Stimulated activated effector memory CD8-positive, alpha-beta T cell treated with anti-CD3 and anti-CD28 coated beads, Interleukin-12 subunit alpha, Interleukin-12 subunit beta, amount 100 ng/mL, for 72 hours (primary cell): ENCODE data around the gene ENOX1.

Experiments used
- ATAC-seq: fragments of 150-1000 bp; cut with Tn5 transposase; 2 replicates; pipeline ENCODE4 v1.10.0; 2021
- DNase-seq, 2 donors: peaks; one replicate each; pipeline ENCODE4 v3.0.0; 2021 to 2022; ENCODE audit warnings: low spot score in 2 of 2
- H3K27ac Mint-ChIP-seq: one replicate; pipeline ENCODE4 v1.8.0; 2022; ENCODE audit warnings: mild to moderate bottlenecking, mixed read lengths
- H3K36me3 Mint-ChIP-seq: one replicate; pipeline ENCODE4 v1.8.0; 2022; ENCODE audit warnings: mild to moderate bottlenecking, mixed read lengths
- H3K4me1 Mint-ChIP-seq: one replicate; pipeline ENCODE4 v1.8.0; 2022; ENCODE audit warnings: mixed read lengths
- H3K4me3 Mint-ChIP-seq: one replicate; pipeline ENCODE4 v1.8.0; 2022; ENCODE audit warnings: mild to moderate bottlenecking, mixed read lengths
- H3K9me3 Mint-ChIP-seq: one replicate; pipeline ENCODE4 v1.8.0; 2022; ENCODE audit warnings: mixed read lengths

Gene ENOX1

DNA sequence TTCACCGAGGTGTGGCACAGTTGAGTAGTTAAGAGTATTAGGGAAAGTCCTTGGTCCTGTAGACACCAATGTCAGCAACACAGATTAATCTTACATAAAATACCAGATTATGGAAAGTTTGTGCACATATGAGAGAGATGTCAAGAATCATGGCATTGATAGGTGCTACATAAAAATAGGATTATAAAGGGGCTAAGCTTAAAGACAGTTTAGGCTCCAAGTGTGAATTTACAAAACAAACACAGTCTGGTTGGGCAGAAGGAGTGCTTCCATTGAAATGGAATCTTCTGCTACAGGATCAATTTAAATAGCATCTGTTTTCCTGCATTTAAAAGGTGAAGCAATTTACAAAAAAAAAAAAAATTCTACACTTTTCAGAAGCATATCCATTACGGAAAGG, 470.5 kb downstream of the ENOX1 start:
- no peaks in the 10 kb centered on the region for H3K9me3 Mint-ChIP-seq
- ATAC-seq (no peak), DNase-seq (no peak)
- no peak overlapping the region for H3K4me3 Mint-ChIP-seq
- no peaks in the 10 kb centered on the region for H3K36me3 Mint-ChIP-seq
- no peaks in the 10 kb centered on the region for H3K4me1 Mint-ChIP-seq
- no peak overlapping the region for H3K27ac Mint-ChIP-seq

DNA sequence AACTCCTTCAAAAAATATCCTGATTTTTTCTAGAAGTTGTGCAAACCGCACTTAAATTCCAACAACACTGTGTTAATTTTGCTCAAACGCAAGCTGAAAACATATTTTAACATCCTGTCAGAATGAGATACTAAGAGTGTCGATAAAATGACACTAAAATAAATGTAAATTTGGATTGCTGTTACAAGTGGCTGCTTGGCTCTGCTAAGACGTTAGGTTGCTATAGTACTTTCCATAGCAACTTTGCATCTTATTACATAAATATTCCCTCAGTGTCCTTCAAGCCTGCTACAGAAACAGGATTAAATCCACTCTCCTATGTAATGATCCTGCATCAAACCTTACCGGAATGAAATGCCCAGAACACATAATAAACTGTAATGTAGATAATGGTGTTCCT, 471.2 kb downstream of the ENOX1 start:
- no peaks in the 10 kb centered on the region for H3K36me3 Mint-ChIP-seq
- H3K4me1 Mint-ChIP-seq, result no peaks in the 10 kb centered on the region
- no peak overlapping the region for H3K27ac Mint-ChIP-seq
- ATAC-seq (no peak), DNase-seq (no peak)
- H3K9me3 Mint-ChIP-seq, result no peaks in the 10 kb centered on the region
- H3K4me3 Mint-ChIP-seq, result no peak overlapping the region

DNA sequence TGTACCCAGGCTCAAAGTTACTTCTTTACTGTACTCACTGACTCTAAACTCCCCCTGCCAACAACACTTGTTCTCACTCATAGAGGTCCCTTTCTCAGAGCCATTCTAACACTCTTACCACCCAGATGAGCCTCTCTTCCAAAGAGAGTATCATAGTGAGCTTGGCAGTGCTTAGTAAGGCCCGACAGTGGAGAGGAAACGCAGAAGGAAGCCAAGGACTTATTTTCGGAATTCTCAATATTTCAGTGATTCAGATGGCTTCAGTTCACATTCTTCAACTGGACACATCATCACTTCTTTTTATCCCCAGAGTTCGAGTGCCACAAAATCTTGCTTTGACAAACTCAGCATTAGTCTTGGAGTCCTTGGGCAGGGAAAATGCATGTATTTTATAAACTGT, 477.5 kb downstream of the ENOX1 start:
- Mint-ChIP-seq H3K4me1 (no peaks in the 10 kb centered on the region), H3K4me3 (no peak overlapping the region), H3K27ac (no peak overlapping the region), H3K36me3 (no peaks in the 10 kb centered on the region), H3K9me3 (no peaks in the 10 kb centered on the region)
- DNase-seq (no peak), ATAC-seq (no peak)

DNA sequence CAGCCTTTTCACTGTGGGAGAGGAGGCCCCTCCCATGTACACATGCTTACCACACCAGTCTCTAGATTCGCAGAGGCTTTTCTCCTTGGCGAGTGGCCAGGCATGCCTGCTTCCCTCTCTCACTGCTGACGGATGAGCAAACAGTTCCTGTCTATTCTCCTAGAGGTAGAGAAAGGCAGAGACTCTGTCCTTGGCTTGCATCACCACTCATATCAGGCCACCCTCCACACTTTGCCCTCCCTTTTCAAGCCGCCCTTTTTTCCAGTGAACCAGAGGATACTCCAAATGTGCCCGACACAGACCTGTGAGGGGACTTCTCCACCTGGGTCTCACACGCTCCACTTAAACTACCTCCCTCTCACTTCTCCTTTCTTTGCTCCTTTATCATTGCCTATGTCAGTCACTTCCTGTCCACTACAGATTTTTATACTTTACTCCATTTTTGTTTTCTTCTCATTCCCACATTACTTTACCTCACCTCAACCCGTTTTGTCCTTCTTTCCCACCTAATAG, 478.8 kb downstream of the ENOX1 start:
- no peaks in the 10 kb centered on the region for H3K36me3 Mint-ChIP-seq
- ATAC-seq (no peak), DNase-seq (no peak)
- H3K9me3 Mint-ChIP-seq, result no peaks in the 10 kb centered on the region
- no peak overlapping the region for H3K4me3 Mint-ChIP-seq
- H3K27ac Mint-ChIP-seq, result no peak overlapping the region
- H3K4me1 Mint-ChIP-seq, result no peaks in the 10 kb centered on the region

DNA sequence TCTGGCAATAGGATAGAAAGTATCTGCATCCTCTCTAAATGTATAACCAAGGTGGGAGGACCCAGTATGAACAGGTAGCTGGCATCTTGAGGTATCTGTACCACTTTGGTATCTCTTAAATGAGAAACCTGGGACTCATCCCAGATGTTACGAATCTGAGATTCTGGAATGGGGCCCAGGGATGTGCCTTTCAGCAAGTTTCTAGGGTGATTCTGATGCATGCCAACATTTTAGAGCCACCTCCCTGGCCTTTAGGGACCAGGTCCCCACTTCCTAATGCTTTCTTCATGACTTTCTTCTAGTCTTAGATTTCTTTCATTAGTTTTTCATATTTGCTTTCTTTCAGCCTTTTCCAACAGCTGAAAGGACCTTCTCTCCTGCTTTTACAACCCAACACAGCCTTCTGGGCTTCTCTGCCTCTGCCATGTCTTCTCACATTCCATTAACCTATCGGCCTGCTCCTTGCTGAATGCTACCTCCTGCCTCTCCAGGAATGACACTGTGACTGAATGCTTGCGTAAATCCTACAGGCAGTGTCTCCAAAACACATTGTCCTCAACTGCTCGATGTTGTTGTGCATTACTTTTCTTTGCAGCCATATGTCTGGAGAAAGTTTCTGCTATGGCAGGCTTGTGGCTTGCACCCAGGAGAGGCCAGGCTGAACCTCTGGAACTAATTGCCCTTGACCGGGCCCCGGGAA, 479.4 kb downstream of the ENOX1 start:
- no peaks in the 10 kb centered on the region for H3K4me1 Mint-ChIP-seq
- no peaks in the 10 kb centered on the region for H3K36me3 Mint-ChIP-seq

DNA sequence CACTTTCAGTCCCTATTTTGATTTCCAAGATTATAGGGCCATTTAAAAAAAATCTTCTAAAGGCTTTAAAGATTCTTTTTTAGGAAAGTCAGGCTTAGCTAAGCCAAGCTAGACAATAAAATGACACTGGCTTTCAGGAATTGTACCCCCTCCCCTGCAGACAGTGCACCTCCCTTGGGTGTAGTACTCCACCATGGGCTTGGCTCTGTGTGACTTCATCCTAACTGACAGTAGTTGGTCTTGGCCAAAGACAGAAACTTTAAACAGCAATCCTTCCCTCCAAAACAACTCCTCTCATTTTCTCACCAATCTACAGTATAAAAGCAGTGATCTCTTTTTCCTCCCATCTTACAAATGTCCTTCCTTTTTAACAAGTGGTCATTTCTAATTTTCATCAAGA, 480.4 kb downstream of the ENOX1 start:
- H3K36me3 Mint-ChIP-seq, result no peaks in the 10 kb centered on the region
- H3K4me3 Mint-ChIP-seq, result no peak overlapping the region
- DNase-seq (no peak), ATAC-seq (no peak)
- H3K9me3 Mint-ChIP-seq, result no peaks in the 10 kb centered on the region
- no peak overlapping the region for H3K27ac Mint-ChIP-seq
- no peaks in the 10 kb centered on the region for H3K4me1 Mint-ChIP-seq

More for the DNA sequence above, 479.4 kb downstream of the ENOX1 start:
- no peak overlapping the region for H3K27ac Mint-ChIP-seq
- DNase-seq, result no peak
- no peak overlapping the region for H3K4me3 Mint-ChIP-seq
- ATAC-seq, result no peak
- no peaks in the 10 kb centered on the region for H3K9me3 Mint-ChIP-seq

DNA sequence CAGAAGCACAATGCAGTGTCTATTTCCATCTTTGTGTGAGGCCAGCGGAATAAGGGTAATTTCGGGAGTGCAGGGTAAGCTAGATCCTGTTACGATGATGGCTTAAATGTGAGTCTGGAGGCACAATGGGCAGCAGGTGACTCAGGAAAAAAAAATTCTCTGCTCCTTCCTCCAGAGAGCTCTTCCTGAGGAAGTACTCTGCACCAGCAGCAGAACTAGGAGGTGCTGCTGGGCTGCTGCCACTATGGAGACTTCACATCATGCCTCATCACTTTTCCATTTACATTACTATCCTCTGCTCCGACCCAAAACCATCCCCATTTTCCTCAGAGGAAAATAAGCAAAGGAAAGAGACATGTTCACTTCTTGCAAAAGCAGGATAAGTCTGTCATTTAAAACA, 481.4 kb downstream of the ENOX1 start:
- Mint-ChIP-seq H3K4me1 (no peaks in the 10 kb centered on the region), H3K4me3 (no peak overlapping the region), H3K9me3 (no peaks in the 10 kb centered on the region), H3K27ac (no peak overlapping the region), H3K36me3 (no peaks in the 10 kb centered on the region)
- no peak for DNase-seq
- ATAC-seq, result no peak

DNA sequence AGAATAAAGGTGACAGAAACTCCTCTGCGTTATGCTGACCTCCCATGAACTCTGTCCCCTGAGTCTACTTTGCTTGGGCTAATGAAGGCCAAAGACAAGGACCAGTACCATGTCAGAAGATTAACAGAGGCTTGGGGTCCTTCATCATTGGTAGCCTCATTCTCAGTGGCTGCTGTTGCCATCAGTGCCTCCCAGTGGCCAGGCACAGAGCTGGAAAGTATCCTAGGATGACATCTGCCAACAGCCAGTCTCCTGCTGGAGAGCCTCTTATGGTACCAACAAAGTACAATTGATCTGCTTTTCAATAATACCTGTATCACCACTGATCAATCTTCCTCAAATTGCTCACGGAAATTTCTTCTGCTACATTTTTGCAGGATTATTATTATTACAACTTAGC, 481.8 kb downstream of the ENOX1 start:
- no peak for ATAC-seq
- H3K4me1 Mint-ChIP-seq, result no peaks in the 10 kb centered on the region
- no peak overlapping the region for H3K27ac Mint-ChIP-seq
- H3K4me3 Mint-ChIP-seq, result no peak overlapping the region
- DNase-seq, result no peak
- no peaks in the 10 kb centered on the region for H3K36me3 Mint-ChIP-seq
- no peaks in the 10 kb centered on the region for H3K9me3 Mint-ChIP-seq

DNA sequence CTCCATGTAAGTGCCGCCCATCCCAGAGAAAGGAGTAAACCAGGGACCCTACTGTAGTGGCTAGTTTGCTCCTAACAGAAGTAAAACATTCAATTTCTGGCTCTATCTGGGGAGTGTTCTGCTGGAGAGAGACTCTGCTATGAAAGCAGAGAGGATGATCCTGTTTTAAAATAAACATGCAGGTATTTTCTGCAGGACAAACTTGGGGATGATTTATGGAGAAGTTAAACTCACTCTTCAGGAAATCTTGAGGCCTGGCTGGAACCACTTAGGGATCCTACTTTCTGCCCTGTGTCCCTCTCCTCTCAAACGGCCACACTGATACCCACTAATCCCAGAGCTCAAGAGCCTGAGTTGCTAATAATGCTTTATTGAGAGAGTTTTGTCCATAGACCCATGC, 482.3 kb downstream of the ENOX1 start:
- no peak for ATAC-seq
- H3K4me1 Mint-ChIP-seq, result no peaks in the 10 kb centered on the region

DNA sequence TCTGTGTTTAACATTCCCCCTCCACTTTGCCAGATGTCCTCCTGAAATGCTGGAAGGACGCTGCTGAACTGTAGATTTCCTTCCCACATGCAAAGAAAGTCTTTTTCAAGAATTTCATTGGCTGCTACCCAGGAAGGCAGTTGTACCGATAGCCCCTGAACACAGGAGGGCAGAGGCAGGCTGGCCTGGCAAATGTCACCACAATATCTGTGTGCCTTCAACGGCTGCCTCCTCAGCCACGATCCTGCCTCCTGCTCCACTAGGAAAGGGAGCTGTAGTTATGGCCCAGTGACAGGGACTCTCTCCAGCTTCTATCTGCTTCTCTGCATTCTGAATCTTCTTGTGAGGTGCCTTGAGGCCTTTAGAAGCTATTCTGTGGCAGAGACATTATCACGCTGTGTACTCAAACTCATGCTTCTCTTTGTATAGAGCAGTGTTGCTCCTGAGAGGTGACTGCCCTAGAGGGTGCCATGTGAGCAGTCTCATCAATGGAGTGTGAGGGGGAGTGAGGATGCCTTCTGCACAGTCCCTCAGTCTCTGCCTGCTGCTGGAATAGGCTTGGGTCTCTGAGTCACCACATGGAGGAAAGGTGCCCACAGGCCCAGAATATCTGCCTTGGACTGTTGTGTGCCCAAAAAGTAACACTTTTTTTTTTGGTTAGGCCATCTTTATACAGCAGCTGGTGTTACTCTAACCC, 483.6 kb downstream of the ENOX1 start:
- DNase-seq (no peak), ATAC-seq (peak; percentile 55)
- Mint-ChIP-seq H3K4me1 (no peaks in the 10 kb centered on the region), H3K36me3 (no peaks in the 10 kb centered on the region), H3K27ac (no peak overlapping the region), H3K9me3 (no peaks in the 10 kb centered on the region), H3K4me3 (no peak overlapping the region)

More for the DNA sequence above, 482.3 kb downstream of the ENOX1 start:
- Mint-ChIP-seq H3K9me3 (no peaks in the 10 kb centered on the region), H3K27ac (no peak overlapping the region), H3K4me3 (no peak overlapping the region), H3K36me3 (no peaks in the 10 kb centered on the region)
- DNase-seq, result no peak

DNA sequence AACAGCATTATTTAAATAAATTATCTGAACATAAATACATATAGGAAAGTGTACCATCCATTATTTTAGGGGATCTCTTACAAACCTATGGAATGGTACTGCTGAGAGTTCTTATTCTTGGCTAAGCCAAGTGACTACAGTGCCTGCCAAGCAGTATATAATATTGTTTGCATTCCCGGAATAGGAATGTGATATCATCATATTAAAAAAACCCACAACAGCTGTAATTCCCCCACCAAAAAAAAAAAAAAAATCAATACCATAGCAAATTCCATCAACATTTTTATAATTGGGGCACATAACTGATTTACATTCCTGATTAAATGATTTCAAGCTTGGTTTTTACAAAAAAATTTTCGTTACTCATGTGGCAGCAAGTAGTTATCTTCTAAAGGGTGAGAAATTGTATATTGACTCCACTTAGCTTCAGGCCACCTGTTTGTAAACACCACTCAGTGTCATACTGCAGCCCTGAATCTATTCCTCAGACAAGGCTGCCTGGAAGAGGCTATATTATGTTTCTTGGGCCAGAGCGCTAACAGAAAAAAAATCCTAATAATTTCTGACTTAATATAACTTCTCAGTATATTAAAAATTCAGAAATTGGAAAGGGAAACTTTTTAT, 485.3 kb downstream of the ENOX1 start:
- no peaks in the 10 kb centered on the region for H3K4me1 Mint-ChIP-seq
- no peaks in the 10 kb centered on the region for H3K9me3 Mint-ChIP-seq
- no peaks in the 10 kb centered on the region for H3K36me3 Mint-ChIP-seq
- no peak overlapping the region for H3K27ac Mint-ChIP-seq
- no peak for DNase-seq
- no peak for ATAC-seq
- H3K4me3 Mint-ChIP-seq, result no peak overlapping the region

DNA sequence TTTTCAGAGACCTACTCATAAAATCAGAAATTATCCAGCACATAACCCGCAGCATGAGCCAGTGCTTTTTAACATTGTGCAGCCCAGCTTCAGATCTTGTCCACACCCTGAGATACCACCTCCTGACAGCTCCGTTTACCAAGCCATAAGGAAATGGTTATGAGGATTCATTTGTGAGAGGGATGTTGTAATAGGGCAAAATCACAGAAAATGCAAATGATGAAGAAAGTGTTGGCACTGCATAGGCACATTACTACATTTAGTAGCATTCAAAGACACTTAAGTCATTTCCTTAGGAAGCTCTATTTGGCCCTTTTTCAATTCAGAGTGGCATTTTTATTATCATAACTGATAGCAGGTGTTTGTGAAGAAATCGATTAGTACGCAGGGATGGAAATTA, 485.9 kb downstream of the ENOX1 start:
- no peak overlapping the region for H3K27ac Mint-ChIP-seq
- no peaks in the 10 kb centered on the region for H3K9me3 Mint-ChIP-seq
- H3K4me1 Mint-ChIP-seq, result no peaks in the 10 kb centered on the region
- DNase-seq (no peak), ATAC-seq (no peak)
- no peak overlapping the region for H3K4me3 Mint-ChIP-seq
- H3K36me3 Mint-ChIP-seq, result no peaks in the 10 kb centered on the region

DNA sequence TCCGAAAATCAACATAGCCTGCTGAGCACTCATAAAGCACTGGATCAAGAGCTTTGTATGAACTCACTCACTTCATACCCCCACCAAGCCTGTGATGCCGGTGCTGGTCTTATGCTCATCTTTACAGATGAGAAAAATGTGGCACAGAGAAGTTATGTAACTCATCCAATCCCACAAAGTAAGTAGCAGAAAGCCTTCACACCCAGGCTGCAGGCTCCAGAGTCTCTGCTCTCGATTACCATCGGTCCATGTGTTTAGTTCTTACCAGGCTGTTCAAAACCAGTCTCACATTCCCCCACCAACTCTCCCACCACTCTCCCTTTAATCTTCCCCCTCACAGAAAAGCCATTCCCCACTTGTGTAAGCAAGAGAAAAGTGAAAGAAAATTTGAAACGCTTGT, 487.4 kb downstream of the ENOX1 start:
- Mint-ChIP-seq H3K4me1 (no peaks in the 10 kb centered on the region), H3K4me3 (no peak overlapping the region), H3K27ac (no peak overlapping the region), H3K36me3 (no peaks in the 10 kb centered on the region), H3K9me3 (no peaks in the 10 kb centered on the region)
- no peak for ATAC-seq
- no peak for DNase-seq

DNA sequence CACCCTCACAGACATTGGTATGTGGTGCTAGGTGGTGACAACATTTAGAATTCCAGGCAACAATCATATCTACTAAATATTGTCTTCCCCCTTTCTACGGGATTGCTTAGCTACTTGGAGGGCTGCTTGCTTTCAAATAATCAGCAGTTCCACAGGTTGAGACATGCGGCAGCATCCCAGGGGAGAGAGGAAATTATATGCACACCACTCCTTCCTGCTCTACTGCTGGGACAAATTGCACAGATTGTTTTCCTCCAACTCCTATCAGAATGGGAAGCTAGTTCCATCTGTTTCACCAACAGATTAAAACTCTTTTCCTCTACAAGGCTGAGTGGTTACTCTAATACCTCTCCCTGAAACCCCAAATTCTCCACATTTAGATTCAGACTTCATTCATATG, 488.0 kb downstream of the ENOX1 start:
- DNase-seq (no peak), ATAC-seq (no peak)
- no peaks in the 10 kb centered on the region for H3K9me3 Mint-ChIP-seq
- H3K36me3 Mint-ChIP-seq, result no peaks in the 10 kb centered on the region
- H3K4me3 Mint-ChIP-seq, result no peak overlapping the region
- H3K4me1 Mint-ChIP-seq, result no peaks in the 10 kb centered on the region
- no peak overlapping the region for H3K27ac Mint-ChIP-seq

DNA sequence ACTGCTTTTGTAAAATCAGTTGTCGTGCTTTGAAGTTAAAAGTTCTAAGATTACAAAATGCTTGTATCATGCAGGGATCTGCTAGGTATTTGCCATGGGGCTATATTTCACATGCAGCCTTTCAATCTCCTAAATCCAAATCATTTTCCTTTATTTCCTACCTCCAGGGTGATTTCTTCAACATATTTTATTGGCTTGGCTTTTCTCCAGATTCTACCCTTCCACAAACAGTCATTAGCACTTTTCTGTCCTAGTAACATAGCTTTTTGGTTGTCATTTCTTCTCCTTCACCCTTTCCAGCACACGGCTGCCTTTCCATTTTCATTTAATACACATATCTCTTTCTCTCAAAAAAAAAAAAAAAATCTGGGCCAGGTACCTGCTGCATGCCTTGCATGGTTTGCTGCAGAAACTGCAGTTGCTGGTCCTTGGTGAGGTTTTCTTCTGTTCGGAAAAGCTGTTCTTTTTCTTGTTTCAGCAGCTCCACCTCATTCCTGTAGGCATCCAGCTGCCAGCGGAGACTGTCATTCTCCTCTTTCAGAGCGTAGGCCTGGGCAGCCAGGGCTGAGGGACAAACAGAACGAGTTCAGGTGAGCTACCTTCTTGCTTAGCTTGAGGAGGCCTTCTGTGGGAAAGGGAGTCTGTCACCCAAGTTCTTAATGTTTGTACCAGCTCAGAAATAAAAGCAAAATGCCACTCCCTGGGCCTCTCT, 488.6 kb downstream of the ENOX1 start:
- DNase-seq, result no peak
- no peak for ATAC-seq
- Mint-ChIP-seq H3K36me3 (no peaks in the 10 kb centered on the region), H3K9me3 (no peaks in the 10 kb centered on the region), H3K4me1 (no peaks in the 10 kb centered on the region), H3K27ac (no peak overlapping the region), H3K4me3 (no peak overlapping the region)
